ENCODE data around the gene F2RL2. TPM values are rescaled to one million over a fixed set of nuclear protein-coding genes. Genes with fewer than 3 reads are reported as not detected.
A peak's percentile ranks its signal among the peaks of the same experiment; 100 is the strongest.
"Not testable (repeated sequence)": the region's sequence is repeated elsewhere in the genome, so short reads cannot be mapped to it uniquely, and the experiment has no call there.

F2RL2 gene
- total RNA-seq, 1 donor, result 0.27 TPM

- DNase-seq (ENCODE audit: low read depth in 2 of 3, low spot score in 2 of 3), result peak in 2 of 3 donors; percentile 26 to 47
Measured at GRCh38 chr5:76625087-76625815, 2.0 kb upstream of the F2RL2 start.

- no peak for DNase-seq (ENCODE audit: low read depth in 2 of 3, low spot score in 2 of 3)
Measured at GRCh38 chr5:76622076-76622475, 1.1 kb downstream of the F2RL2 start.

GRCh38 chr5:76620166-76620565 is 3.0 kb downstream of the F2RL2 start:
- no peak for DNase-seq (ENCODE audit: low read depth in 2 of 3, low spot score in 2 of 3)

GRCh38 chr5:76617675-76618074 is 5.5 kb downstream of the F2RL2 start:
- no peak for DNase-seq (ENCODE audit: low read depth in 2 of 3, low spot score in 2 of 3)

GRCh38 chr5:76617229-76617628 is 6.0 kb downstream of the F2RL2 start:
- no peak for DNase-seq (ENCODE audit: low read depth in 2 of 3, low spot score in 2 of 3)

GRCh38 chr5:76616206-76616605 is 7.0 kb downstream of the F2RL2 start:
- DNase-seq (ENCODE audit: low read depth in 2 of 3, low spot score in 2 of 3), result no peak

- DNase-seq (ENCODE audit: low read depth in 2 of 3, low spot score in 2 of 3), result no peak
Measured at GRCh38 chr5:76615759-76616158, 7.4 kb downstream of the F2RL2 start.

- DNase-seq (ENCODE audit: low read depth in 2 of 3, low spot score in 2 of 3), result no peak
Measured at GRCh38 chr5:76612942-76613341, 10.3 kb downstream of the F2RL2 start.

- DNase-seq (ENCODE audit: low read depth in 2 of 3, low spot score in 2 of 3), result no peak
Measured at GRCh38 chr5:76610196-76610595, 13.0 kb downstream of the F2RL2 start.

GRCh38 chr5:76608833-76609232 is 14.4 kb downstream of the F2RL2 start:
- peak in 1 of 3 donors; percentile 34 for DNase-seq (ENCODE audit: low read depth in 2 of 3, low spot score in 2 of 3)

GRCh38 chr5:76607353-76607871 is 15.8 kb downstream of the F2RL2 start:
- peak in 1 of 3 donors; percentile 32 for DNase-seq (ENCODE audit: low read depth in 2 of 3, low spot score in 2 of 3)

GRCh38 chr5:76606701-76607100 is 16.5 kb downstream of the F2RL2 start:
- DNase-seq (ENCODE audit: low read depth in 2 of 3, low spot score in 2 of 3), result peak in 1 of 3 donors; percentile 26

GRCh38 chr5:76604838-76605237 is 18.4 kb downstream of the F2RL2 start:
- DNase-seq (ENCODE audit: low read depth in 2 of 3, low spot score in 2 of 3), result no peak

- not testable (repeated sequence) for DNase-seq (ENCODE audit: low read depth in 2 of 3, low spot score in 2 of 3)
Measured at GRCh38 chr5:76603991-76604390, 19.2 kb downstream of the F2RL2 start.

GRCh38 chr5:76602094-76602726 is 21.0 kb downstream of the F2RL2 start:
- DNase-seq (ENCODE audit: low read depth in 2 of 3, low spot score in 2 of 3), result peak in 1 of 3 donors; percentile 43

- DNase-seq (ENCODE audit: low read depth in 2 of 3, low spot score in 2 of 3), result peak; percentile 18 to 81 (median 59)
Measured at GRCh38 chr5:76601470-76601869, 21.7 kb downstream of the F2RL2 start.

GRCh38 chr5:76600716-76601115 is 22.5 kb downstream of the F2RL2 start:
- DNase-seq (ENCODE audit: low read depth in 2 of 3, low spot score in 2 of 3), result no peak

- no peak for DNase-seq (ENCODE audit: low read depth in 2 of 3, low spot score in 2 of 3)
Measured at GRCh38 chr5:76598531-76598930, 24.7 kb downstream of the F2RL2 start.

GRCh38 chr5:76595755-76596481 is 27.3 kb downstream of the F2RL2 start:
- no peak for DNase-seq (ENCODE audit: low read depth in 2 of 3, low spot score in 2 of 3)

GRCh38 chr5:76594107-76594506 is 29.1 kb downstream of the F2RL2 start:
- no peak for DNase-seq (ENCODE audit: low read depth in 2 of 3, low spot score in 2 of 3)

GRCh38 chr5:76592692-76593091 is 30.5 kb downstream of the F2RL2 start:
- DNase-seq (ENCODE audit: low read depth in 2 of 3, low spot score in 2 of 3), result no peak
